Measurements from ENCODE around the gene GMDS. TPM values are rescaled to one million over a fixed set of nuclear protein-coding genes. Genes with fewer than 3 reads are reported as not detected.

The GMDS gene
- total and polyA plus RNA-seq, 2 donors (not counting 1 experiment from before 2014, with no cell fraction given) = 11.5 to 16.4 TPM

- Mint-ChIP-seq H3K4me3 (peak overlapping the region; percentile 77), H3K9me3 (ENCODE audit: insufficient read depth) (no peaks in the 10 kb centered on the region), H3K27me3 (peaks cover 60% of the 10 kb centered on the region), H3K4me1 (peaks cover 41% of the 10 kb centered on the region), H3K27ac (peak overlapping the region; percentile 26)
- no peak for ATAC-seq (ENCODE audit: low read depth)
- H4K20me1 ChIP-seq (ENCODE audit: control insufficient read depth, insufficient read depth, low read length, poor library complexity, severe bottlenecking) = no peaks in the 10 kb centered on the region
- 10% methylated on average over 11 of the region's 22 CpGs for WGBS (ENCODE audit: insufficient coverage)
- H3K4me3 ChIP-seq (ENCODE audit: control extremely low read depth in 1 of 5, extremely low read depth in 1 of 5, insufficient read depth in 1 of 5, low read depth in 2 of 5, low read length in 4 of 5) = peak overlapping the region in 1 of 5 experiments; percentile 43
- TF ChIP-seq, protein P1, sequence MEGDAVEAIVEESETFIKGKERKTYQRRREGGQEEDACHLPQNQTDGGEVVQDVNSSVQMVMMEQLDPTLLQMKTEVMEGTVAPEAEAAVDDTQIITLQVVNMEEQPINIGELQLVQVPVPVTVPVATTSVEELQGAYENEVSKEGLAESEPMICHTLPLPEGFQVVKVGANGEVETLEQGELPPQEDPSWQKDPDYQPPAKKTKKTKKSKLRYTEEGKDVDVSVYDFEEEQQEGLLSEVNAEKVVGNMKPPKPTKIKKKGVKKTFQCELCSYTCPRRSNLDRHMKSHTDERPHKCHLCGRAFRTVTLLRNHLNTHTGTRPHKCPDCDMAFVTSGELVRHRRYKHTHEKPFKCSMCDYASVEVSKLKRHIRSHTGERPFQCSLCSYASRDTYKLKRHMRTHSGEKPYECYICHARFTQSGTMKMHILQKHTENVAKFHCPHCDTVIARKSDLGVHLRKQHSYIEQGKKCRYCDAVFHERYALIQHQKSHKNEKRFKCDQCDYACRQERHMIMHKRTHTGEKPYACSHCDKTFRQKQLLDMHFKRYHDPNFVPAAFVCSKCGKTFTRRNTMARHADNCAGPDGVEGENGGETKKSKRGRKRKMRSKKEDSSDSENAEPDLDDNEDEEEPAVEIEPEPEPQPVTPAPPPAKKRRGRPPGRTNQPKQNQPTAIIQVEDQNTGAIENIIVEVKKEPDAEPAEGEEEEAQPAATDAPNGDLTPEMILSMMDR (IDR thresholded peaks at IDR 0.05) = no peak
- no peak for TF ChIP-seq EZH2 (IDR thresholded peaks at IDR 0.05; ENCODE audit: borderline replicate concordance, insufficient read depth, low read depth, low read length, poor library complexity, severe bottlenecking)
- H3K9me3 ChIP-seq (ENCODE audit: control extremely low read depth in 1 of 3, control insufficient read depth in 2 of 3, insufficient read depth in 1 of 3, low read length in 2 of 3) = peaks cover 0 to 43% (median 6%) of the 10 kb centered on the region in 3 donors
- H3K4me2 ChIP-seq (replicated peaks; ENCODE audit: low read depth, low read length, poor library complexity, severe bottlenecking) = peak overlapping the region; percentile 85
- peak; percentile 34 for DNase-seq
- intact Hi-C loops (cut with micrococcal nuclease) = loop anchor here (2.0 kb wide), 1 partner anchor 20 kb away; no protein-coding TSS in a partner anchor
- no peaks in the 10 kb centered on the region for H3K36me3 ChIP-seq (replicated peaks in 1 of 2; ENCODE audit: control extremely low read depth in 1 of 2, control insufficient read depth in 1 of 2, extremely low read depth in 1 of 2, insufficient read depth in 2 of 2, low read length in 1 of 2)
- H3K79me2 ChIP-seq (ENCODE audit: control insufficient read depth, insufficient read depth, low read length) = no peaks in the 10 kb centered on the region
- no peak overlapping the region for H2AFZ ChIP-seq (ENCODE audit: insufficient read depth, low read depth, low read length, poor library complexity, severe bottlenecking)
- ChIA-PET POLR2A (interaction anchor here (0.7 kb wide), 1 partner anchor 1330 kb away, joined by 4 read pairs; no protein-coding TSS in a partner anchor), CTCF (interaction anchor here (0.8 to 4.9 kb wide), 13 partner anchors 10 to 1088 kb away, joined by 3 to 29 read pairs (median 7); no protein-coding TSS in a partner anchor)
- no peak overlapping the region for H3K9ac ChIP-seq (ENCODE audit: low read length)
- peaks cover 0 to 80% (median 56%) of the 10 kb centered on the region in 4 experiments for H3K27me3 ChIP-seq (replicated peaks in 1 of 4; ENCODE audit: control extremely low read depth in 1 of 4, control insufficient read depth in 3 of 4, insufficient read depth in 4 of 4, low read length in 3 of 4)
- H3K27ac ChIP-seq (ENCODE audit: low read length in 2 of 2) = no peak overlapping the region
- H3K4me1 ChIP-seq (ENCODE audit: control insufficient read depth in 2 of 2, insufficient read depth in 2 of 2, low read length in 2 of 2) = peaks cover 58 to 60% of the 10 kb centered on the region in 2 donors
Observed at GRCh38 chr6:1606780-1607515, 638.5 kb downstream of the GMDS start.
